Lower leg skin (tissue), 4 donors: ENCODE results near the gene CNMD. TPM values are rescaled to one million over a fixed set of nuclear protein-coding genes. Genes with fewer than 3 reads are reported as not detected.
"Not testable (repeated sequence)": the region's sequence is repeated elsewhere in the genome, so short reads cannot be mapped to it uniquely, and the experiment has no call there.

ENCODE experiments used
- DNase-seq, 2 donors: peaks; one replicate each; pipeline ENCODE4 v3.0.0-alpha.2; 2019; ENCODE audit warnings: low spot score in 2 of 2
- H3K4me3 ChIP-seq: fragments of 200-600 bp; sonication (generic); 2 replicates; pipeline ENCODE4 v1.5.1; 2017; ENCODE audit warnings: mild to moderate bottlenecking, low read depth; ENCODE audit not compliant: poor library complexity, severe bottlenecking
- CTCF ChIP-seq, 3 donors: fragments of 450-650 bp; IDR thresholded peaks; one replicate each; pipeline ENCODE4 v1.5.1; 2016; ENCODE audit warnings: antibody characterized with exemption in 3 of 3, mild to moderate bottlenecking in 3 of 3, moderate library complexity in 2 of 3
- POLR2A ChIP-seq, 2 donors: fragments of 450-650 bp; IDR thresholded peaks; one replicate each; pipeline ENCODE4 v1.6.1; 2016 to 2017; ENCODE audit warnings: antibody characterized with exemption in 2 of 2, mild to moderate bottlenecking in 1 of 2, moderate library complexity in 1 of 2
- WGBS, 2 donors: methylation state at CpG; one replicate each; pipeline ENCODE4 v1.1.5; 2018; 5-methylcytosine and 5-hydroxymethylcytosine counted together
- intact Hi-C: fragments of 100-400 bp; cut with DNase I; formaldehyde crosslinking; loops from one replicate; pipeline ENCODE4 v1.15.0; 2023; ENCODE audit warnings: low total_unique reads
- total RNA-seq, 4 donors: library from RNA; depleted of rRNA; stranded (reverse); fragments of >200 nt; gene quantifications; one replicate each; pipeline ENCODE4 v1.1.0, GENCODE V29; 2016

Gene CNMD
- total RNA-seq, 4 donors from 2014 or later, result not detected

- 51 to 59% methylated on average over 3 of the region's 3 CpGs for WGBS, 2 donors
Observed at GRCh38 chr13:52712385-52712784, 27.2 kb downstream of the CNMD start.

GRCh38 chr13:52711286-52711685, 28.3 kb downstream of the CNMD start:
- DNase-seq, result no peak
- intact Hi-C loops, result no loop called here
- TF ChIP-seq POLR2A (IDR thresholded peaks at IDR 0.05) (no peak), CTCF (IDR thresholded peaks at IDR 0.05) (no peak)

More at GRCh38 chr13:52712385-52712784, 27.2 kb downstream of the CNMD start:
- DNase-seq, result no peak
- TF ChIP-seq CTCF (IDR thresholded peaks at IDR 0.05) (no peak), POLR2A (IDR thresholded peaks at IDR 0.05) (no peak)
- intact Hi-C loops, result no loop called here
- H3K4me3 ChIP-seq, result no peak overlapping the region

GRCh38 chr13:52708266-52708665, 31.4 kb downstream of the CNMD start:
- H3K4me3 ChIP-seq, intact Hi-C loops, DNase-seq: not testable (repeated sequence)
- 84 to 85% methylated on average over 12 of the region's 12 CpGs for WGBS, 2 donors

More at GRCh38 chr13:52711286-52711685, 28.3 kb downstream of the CNMD start:
- WGBS, 2 donors, result 54 to 56% methylated on average over 3 of the region's 3 CpGs
- H3K4me3 ChIP-seq, result no peak overlapping the region

GRCh38 chr13:52707375-52707774, 32.2 kb downstream of the CNMD start:
- no peak for TF ChIP-seq CTCF (IDR thresholded peaks at IDR 0.05)
- no peak for TF ChIP-seq POLR2A (IDR thresholded peaks at IDR 0.05)
- no peak for DNase-seq
- intact Hi-C loops, result no loop called here
- 37 to 52% methylated on average over 1 of the region's 1 CpG for whole genome bisulfite sequencing, 2 donors
- no peak overlapping the region for H3K4me3 ChIP-seq

GRCh38 chr13:52706081-52706480, 33.5 kb downstream of the CNMD start:
- 78% methylated on average over 3 of the region's 3 CpGs for WGBS, 2 donors
- H3K4me3 ChIP-seq, result no peak overlapping the region
- DNase-seq, result no peak
- intact Hi-C loops, result no loop called here
- TF ChIP-seq POLR2A (IDR thresholded peaks at IDR 0.05), result no peak
- no peak for TF ChIP-seq CTCF (IDR thresholded peaks at IDR 0.05)

- TF ChIP-seq POLR2A (IDR thresholded peaks at IDR 0.05) (no peak), CTCF (IDR thresholded peaks at IDR 0.05) (no peak)
- H3K4me3 ChIP-seq, result no peak overlapping the region
- 63 to 68% methylated on average over 6 of the region's 6 CpGs for WGBS, 2 donors
- intact Hi-C loops, result no loop called here
- no peak for DNase-seq
Observed at GRCh38 chr13:52703482-52703881, 36.1 kb downstream of the CNMD start.
